ENCODE results near the gene HMX1. TPM values are rescaled to one million over a fixed set of nuclear protein-coding genes. Genes with fewer than 3 reads are reported as not detected.

Gene HMX1
- total RNA-seq (1 to 10 TPM in 1 of 9 donors, not detected in 8; 2.7 TPM), polyA plus RNA-seq (not detected)
- long read RNA-seq, donor 1 = 0 reads
- long read RNA-seq, donor 2 = 0 reads
- long read RNA-seq, donor 3 = 0 reads
- long read RNA-seq, donor 4 = 0 reads
- long read RNA-seq, donor 5 = 0 reads
- long read RNA-seq, donor 6 = 0 reads
- long read RNA-seq, donor 7 = 0 reads
- long read RNA-seq, donor 8 = 0 reads
- long read RNA-seq, donor 9 = 0 reads
- long read RNA-seq, donor 10 = 0 reads

- Histone ChIP-seq H3K4me1 (replicated peaks in 1 of 2) (no peaks in the 10 kb centered on the region), H3K27ac (no peak within 1 kb of the TSS), H3K36me3 (replicated peaks in 1 of 2) (no peaks in the 10 kb centered on the region), H3K4me3 (no peak within 1 kb of the TSS), H3K27me3 (peaks cover 87% of the 10 kb centered on the region), H3K9me3 (replicated peaks in 1 of 3) (no peaks in the 10 kb centered on the region)
- 1 to 2% (median 1%) methylated on average over 13 to 131 of the region's 134 CpGs for WGBS, 4 donors
- intact Hi-C loops (cut with DNase I) = no loop called here
- no peak for DNase-seq
- TF ChIP-seq CTCF (IDR thresholded peaks at IDR 0.05) (no peak), POLR2A (IDR thresholded peaks at IDR 0.05) (no peak)
Observed at GRCh38 chr4:8871417-8872401, at the start of gene HMX1. HMX1 (minus strand) TSS chr4:8871839; CDS start chr4:8871614, 225 bp downstream.

- WGBS, 4 donors = 60 to 89% (median 73%) methylated on average over 7 to 10 of the region's 10 CpGs
- Histone ChIP-seq H3K27me3 (peaks cover 10% of the 10 kb centered on the region), H3K4me3 (no peak overlapping the region), H3K9me3 (replicated peaks in 1 of 3) (no peaks in the 10 kb centered on the region), H3K36me3 (replicated peaks in 1 of 2) (no peaks in the 10 kb centered on the region), H3K27ac (no peak overlapping the region), H3K4me1 (replicated peaks in 1 of 2) (no peaks in the 10 kb centered on the region)
- intact Hi-C loops (cut with DNase I) = no loop called here
- TF ChIP-seq CTCF (IDR thresholded peaks at IDR 0.05) = no peak
- no peak for TF ChIP-seq POLR2A (IDR thresholded peaks at IDR 0.05)
- DNase-seq = peak in 2 of 7 donors; percentile 9 to 28
Observed at GRCh38 chr4:8920969-8921368, 49.3 kb upstream of the HMX1 start.

GRCh38 chr4:8920289-8920965 lies 48.8 kb upstream of the HMX1 start:
- no peak for TF ChIP-seq CTCF (IDR thresholded peaks at IDR 0.05)
- TF ChIP-seq POLR2A (IDR thresholded peaks at IDR 0.05) = no peak
- Histone ChIP-seq H3K4me3 (no peak overlapping the region), H3K27ac (no peak overlapping the region), H3K4me1 (replicated peaks in 1 of 2) (no peaks in the 10 kb centered on the region), H3K9me3 (replicated peaks in 1 of 3) (no peaks in the 10 kb centered on the region), H3K27me3 (peaks cover 10% of the 10 kb centered on the region), H3K36me3 (replicated peaks in 1 of 2) (no peaks in the 10 kb centered on the region)
- WGBS, 4 donors = 60 to 78% (median 70%) methylated on average over 12 to 14 of the region's 14 CpGs
- DNase-seq = peak in 2 of 7 donors; percentile 2 to 27
- intact Hi-C loops (cut with DNase I) = no loop called here
